H7 (cell line): ENCODE data around the gene PAK6. TPM values are rescaled to one million over a fixed set of nuclear protein-coding genes. Genes with fewer than 3 reads are reported as not detected.

Source experiments
- DNase-seq: peaks from one replicate; pipeline ENCODE4 v3.0.0; 2012
- H3K27me3 ChIP-seq: 2 replicates; pipeline ENCODE4 v1.6.0; 2011; ENCODE audit warnings: mild to moderate bottlenecking, low read length; ENCODE audit not compliant: control insufficient read depth, insufficient read depth
- H3K36me3 ChIP-seq: replicated peaks from 2 replicates; pipeline ENCODE4 v1.5.1; 2011; ENCODE audit warnings: low read length; ENCODE audit not compliant: control insufficient read depth, insufficient read depth
- H3K4me3 ChIP-seq: 2 replicates; pipeline ENCODE4 v1.5.1; 2011; ENCODE audit warnings: low read depth, mild to moderate bottlenecking, control low read depth, low read length, moderate library complexity; ENCODE audit not compliant: insufficient read depth
- total RNA-seq: library from RNA; depleted of rRNA; stranded (reverse); fragments of >200 nt; shearing (Covaris generic); gene quantifications from 2 replicates; pipeline ENCODE4 v1.2.3, GENCODE V29; 2014

PAK6 gene
- total RNA-seq, 1 experiment from 2014 or later: 4.9 TPM

GRCh38 chr15:40257656-40258450 lies 19.0 kb downstream of the PAK6 start:
- H3K4me3 ChIP-seq: no peak overlapping the region
- no peak for DNase-seq
- peaks cover 12% of the 10 kb centered on the region for H3K27me3 ChIP-seq
- no peaks in the 10 kb centered on the region; the same call in none of the 2 replicates for H3K36me3 ChIP-seq

- Histone ChIP-seq H3K4me3 (no peak overlapping the region), H3K36me3 (no peaks in the 10 kb centered on the region; the same call in none of the 2 replicates), H3K27me3 (peaks cover 5% of the 10 kb centered on the region)
- DNase-seq: peak; percentile 85
These were observed 19.7 kb downstream of the PAK6 start for GRCh38 chr15:40258544-40258943.

- Histone ChIP-seq H3K36me3 (no peaks in the 10 kb centered on the region; the same call in none of the 2 replicates), H3K4me3 (no peak overlapping the region), H3K27me3 (peaks cover under 1% of the 10 kb centered on the region; the same call in 1 of the 2 replicates)
- peak; percentile 76 for DNase-seq
These were observed 20.2 kb downstream of the PAK6 start for GRCh38 chr15:40259021-40259420.

DNA sequence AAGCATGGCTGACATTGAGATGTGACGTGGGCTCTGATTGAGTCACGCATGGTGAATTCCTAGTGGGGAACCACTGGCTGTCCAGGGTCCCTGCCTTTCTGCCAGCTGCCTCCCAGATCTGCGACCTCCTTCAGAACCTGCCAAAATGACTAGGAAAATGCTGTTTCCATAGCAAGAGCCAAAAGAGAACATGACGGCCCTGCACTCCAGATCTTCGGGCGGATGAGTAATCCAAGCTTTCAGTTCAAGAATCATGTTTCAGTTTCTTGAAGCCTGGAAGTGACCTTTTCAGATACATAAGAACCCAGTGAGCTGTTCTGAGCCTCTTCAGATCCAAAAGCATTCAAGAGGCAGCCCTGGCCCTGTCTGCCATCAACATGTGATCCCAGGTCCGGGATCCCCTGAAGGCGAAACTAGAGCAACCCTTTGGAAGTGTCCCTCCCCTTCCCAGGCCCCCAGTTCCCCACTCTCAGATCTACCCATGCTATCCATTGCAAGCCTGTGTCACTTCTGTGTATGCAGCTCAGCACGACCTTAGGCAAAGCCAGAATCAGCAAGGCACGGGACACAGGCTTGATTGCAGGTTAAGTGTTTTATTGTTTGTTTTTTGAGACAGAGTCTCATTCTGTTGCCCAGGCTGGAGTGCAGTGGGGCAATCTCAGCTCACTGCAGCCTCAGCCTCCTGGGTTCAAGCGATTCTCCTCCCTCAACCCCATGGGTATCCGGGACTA lies 24.3 kb downstream of the PAK6 start:
- Histone ChIP-seq H3K27me3 (no peaks in the 10 kb centered on the region; the same call in 1 of the 2 replicates), H3K4me3 (no peak overlapping the region), H3K36me3 (no peaks in the 10 kb centered on the region)
- no peak for DNase-seq

DNA sequence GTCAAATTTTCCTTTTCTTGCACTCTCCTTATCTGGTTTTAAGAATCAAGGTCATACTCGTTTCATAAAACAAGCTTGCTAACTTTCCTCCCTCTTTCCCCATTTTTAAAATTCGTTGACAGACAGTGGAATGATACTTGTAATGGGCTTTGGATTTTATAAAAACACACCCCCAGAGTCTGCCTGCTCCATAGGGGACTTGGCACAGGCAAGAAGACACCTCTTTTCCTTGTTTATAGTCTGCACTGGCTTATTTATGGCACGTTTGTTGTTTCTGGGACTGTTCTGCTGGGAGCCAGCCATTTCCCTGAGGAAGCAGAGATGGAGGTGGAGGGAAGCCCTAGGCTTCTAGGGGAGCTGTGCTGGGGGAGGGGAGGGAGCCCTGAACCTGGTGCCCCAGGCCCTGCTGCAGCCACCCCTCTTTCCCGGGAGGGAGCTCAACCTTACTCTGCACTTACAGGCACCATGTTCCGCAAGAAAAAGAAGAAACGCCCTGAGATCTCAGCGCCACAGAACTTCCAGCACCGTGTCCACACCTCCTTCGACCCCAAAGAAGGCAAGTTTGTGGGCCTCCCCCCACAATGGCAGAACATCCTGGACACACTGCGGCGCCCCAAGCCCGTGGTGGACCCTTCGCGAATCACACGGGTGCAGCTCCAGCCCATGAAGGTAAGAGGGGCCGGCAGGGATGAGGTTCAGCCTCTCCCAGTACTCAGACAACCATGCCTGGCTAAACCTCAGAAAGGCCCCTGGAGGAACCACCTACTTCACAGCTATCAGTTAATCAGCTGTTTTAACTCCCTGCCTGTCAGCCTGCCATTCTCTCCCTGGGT lies 25.7 kb downstream of the PAK6 start:
- peak; percentile 53 for DNase-seq
- Histone ChIP-seq H3K27me3 (no peaks in the 10 kb centered on the region; the same call in 1 of the 2 replicates), H3K36me3 (no peaks in the 10 kb centered on the region), H3K4me3 (no peak overlapping the region)

GRCh38 chr15:40265355-40265754 lies 26.5 kb downstream of the PAK6 start:
- Histone ChIP-seq H3K36me3 (no peaks in the 10 kb centered on the region), H3K27me3 (no peaks in the 10 kb centered on the region; the same call in 1 of the 2 replicates), H3K4me3 (no peak overlapping the region)
- peak; percentile 81 for DNase-seq

- no peak overlapping the region for H3K4me3 ChIP-seq
- no peak for DNase-seq
- no peaks in the 10 kb centered on the region; the same call in 1 of the 2 replicates for H3K27me3 ChIP-seq
- H3K36me3 ChIP-seq: no peaks in the 10 kb centered on the region
These were observed 27.0 kb downstream of the PAK6 start for GRCh38 chr15:40265875-40266274.

DNA sequence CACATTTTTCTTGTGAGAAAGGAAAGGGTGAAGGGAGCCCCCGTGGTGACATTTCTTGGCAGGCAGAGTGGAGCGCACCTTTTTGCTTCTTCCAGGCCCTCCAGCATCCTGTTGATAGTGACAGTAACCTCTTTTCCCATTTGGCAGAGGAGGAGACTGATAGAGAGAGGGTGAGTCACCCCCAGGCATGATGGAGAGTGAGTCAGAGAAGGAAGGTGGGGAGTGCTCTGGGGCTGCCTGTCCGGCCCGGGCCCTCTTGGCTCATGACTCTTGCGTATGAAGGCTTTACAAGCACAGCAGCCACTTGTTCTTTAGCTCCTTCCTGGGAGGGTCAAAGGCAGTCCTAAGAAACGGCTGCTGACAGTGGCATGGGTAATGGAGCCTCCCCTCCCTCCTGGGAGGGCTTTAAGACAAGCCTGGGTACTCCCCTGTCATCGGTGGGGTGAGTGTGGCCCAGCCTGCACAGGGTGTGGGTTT lies 28.0 kb downstream of the PAK6 start:
- Histone ChIP-seq H3K36me3 (no peaks in the 10 kb centered on the region), H3K4me3 (no peak overlapping the region), H3K27me3 (no peaks in the 10 kb centered on the region)
- peak; percentile 57 for DNase-seq

- no peak for DNase-seq
- no peaks in the 10 kb centered on the region for H3K27me3 ChIP-seq
- H3K36me3 ChIP-seq: no peaks in the 10 kb centered on the region
- H3K4me3 ChIP-seq: no peak overlapping the region
These were observed 28.8 kb downstream of the PAK6 start for GRCh38 chr15:40267670-40268069.

GRCh38 chr15:40269604-40270003 lies 30.7 kb downstream of the PAK6 start:
- H3K4me3 ChIP-seq: no peak overlapping the region
- H3K27me3 ChIP-seq: no peaks in the 10 kb centered on the region
- peaks cover 2% of the 10 kb centered on the region for H3K36me3 ChIP-seq

GRCh38 chr15:40270246-40270995 lies 31.6 kb downstream of the PAK6 start:
- Histone ChIP-seq H3K36me3 (peaks cover 2% of the 10 kb centered on the region), H3K27me3 (no peaks in the 10 kb centered on the region), H3K4me3 (no peak overlapping the region)
- DNase-seq: no peak

More at GRCh38 chr15:40269604-40270003, 30.7 kb downstream of the PAK6 start:
- DNase-seq: no peak

DNA sequence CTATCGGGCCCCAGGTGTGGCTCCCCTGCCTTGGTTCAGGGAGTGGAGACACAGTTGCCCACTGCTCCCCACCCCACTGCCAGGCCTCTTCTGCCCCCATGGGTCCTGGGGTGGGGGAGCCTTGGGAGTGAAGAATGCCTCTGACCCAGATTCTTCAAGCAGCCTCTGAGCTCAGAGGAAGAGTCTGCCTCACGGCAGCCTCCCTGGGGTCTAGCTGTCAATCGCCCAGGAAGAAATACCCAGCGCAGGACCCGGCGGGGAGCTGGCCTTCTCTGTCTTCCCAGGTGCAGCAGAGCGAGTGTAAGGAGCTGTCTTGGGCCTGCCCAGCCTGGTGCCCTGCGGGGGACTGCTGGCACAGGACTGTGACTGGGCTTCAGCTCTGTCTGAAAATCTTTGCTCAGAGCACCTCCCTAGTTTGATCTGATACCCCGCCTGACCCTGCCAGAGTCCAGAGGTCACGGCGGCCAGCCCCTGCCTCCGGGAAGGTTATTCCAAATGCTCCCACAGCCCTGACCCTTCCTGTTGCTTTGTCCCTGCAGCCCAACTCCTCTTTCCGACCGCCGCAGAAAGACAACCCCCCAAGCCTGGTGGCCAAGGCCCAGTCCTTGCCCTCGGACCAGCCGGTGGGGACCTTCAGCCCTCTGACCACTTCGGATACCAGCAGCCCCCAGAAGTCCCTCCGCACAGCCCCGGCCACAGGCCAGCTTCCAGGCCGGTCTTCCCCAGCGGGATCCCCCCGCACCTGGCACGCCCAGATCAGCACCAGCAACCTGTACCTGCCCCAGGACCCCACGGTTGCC lies 33.0 kb downstream of the PAK6 start:
- DNase-seq: no peak
- Histone ChIP-seq H3K4me3 (no peak overlapping the region), H3K27me3 (no peaks in the 10 kb centered on the region), H3K36me3 (peaks cover 4% of the 10 kb centered on the region)

DNA sequence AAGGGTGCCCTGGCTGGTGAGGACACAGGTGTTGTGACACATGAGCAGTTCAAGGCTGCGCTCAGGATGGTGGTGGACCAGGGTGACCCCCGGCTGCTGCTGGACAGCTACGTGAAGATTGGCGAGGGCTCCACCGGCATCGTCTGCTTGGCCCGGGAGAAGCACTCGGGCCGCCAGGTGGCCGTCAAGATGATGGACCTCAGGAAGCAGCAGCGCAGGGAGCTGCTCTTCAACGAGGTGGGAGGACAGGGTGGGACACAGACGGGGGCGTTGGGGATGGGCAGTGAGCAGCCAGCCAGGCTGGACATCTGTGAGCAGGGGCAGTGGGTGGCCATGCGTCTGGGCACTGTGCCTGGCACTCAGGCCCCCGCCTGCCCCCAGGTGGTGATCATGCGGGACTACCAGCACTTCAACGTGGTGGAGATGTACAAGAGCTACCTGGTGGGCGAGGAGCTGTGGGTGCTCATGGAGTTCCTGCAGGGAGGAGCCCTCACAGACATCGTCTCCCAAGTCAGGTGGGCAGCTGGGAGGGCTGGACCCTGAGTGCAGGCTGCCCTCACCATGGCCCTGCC lies 33.7 kb downstream of the PAK6 start:
- H3K27me3 ChIP-seq: no peaks in the 10 kb centered on the region
- DNase-seq: peak; percentile 78
- peaks cover 4% of the 10 kb centered on the region for H3K36me3 ChIP-seq
- no peak overlapping the region for H3K4me3 ChIP-seq
